ENCODE results near the gene CUL9. TPM values are rescaled to one million over a fixed set of nuclear protein-coding genes. Genes with fewer than 3 reads are reported as not detected.

The CUL9 gene
- total RNA-seq, 1 donor from 2014 or later, result 37.5 TPM

- H3K4me3 Mint-ChIP-seq, result no peak overlapping the region
- H3K9me3 Mint-ChIP-seq, result no peaks in the 10 kb centered on the region
- no peaks in the 10 kb centered on the region for H3K36me3 Mint-ChIP-seq (ENCODE audit: low read depth)
- no peak for TF ChIP-seq CTCF (conservative IDR thresholded peaks at IDR 0.05)
- H3K27me3 Mint-ChIP-seq (ENCODE audit: low read depth), result peaks cover 75% of the 10 kb centered on the region
- H3K4me1 Mint-ChIP-seq, result peaks cover 20% of the 10 kb centered on the region
- no peak overlapping the region for H3K27ac Mint-ChIP-seq (ENCODE audit: unreplicated experiment)
- DNase-seq (ENCODE audit: low read depth, low spot score), result no peak
These were observed 89.9 kb downstream of the CUL9 start for GRCh38 chr6:43271944-43272343.

GRCh38 chr6:43273707-43274106 is 91.7 kb downstream of the CUL9 start:
- no peak for TF ChIP-seq CTCF (conservative IDR thresholded peaks at IDR 0.05)
- Mint-ChIP-seq H3K27me3 (ENCODE audit: low read depth) (peaks cover 69% of the 10 kb centered on the region), H3K9me3 (no peaks in the 10 kb centered on the region), H3K4me3 (peak overlapping the region; percentile 17), H3K27ac (ENCODE audit: unreplicated experiment) (no peak overlapping the region), H3K36me3 (ENCODE audit: low read depth) (no peaks in the 10 kb centered on the region), H3K4me1 (peaks cover 25% of the 10 kb centered on the region)
- DNase-seq (ENCODE audit: low read depth, low spot score), result no peak

Other genes starting within 250 kb of the CUL9 start
- 1.5 and 1.8 TPM in 2 replicates for gene GNMT, start 221.4 kb upstream of the CUL9 start, total RNA-seq
- 21.7 and 22.5 TPM in 2 replicates for gene PEX6, start 203.0 kb upstream of the CUL9 start, total RNA-seq
- gene PPP2R5D, start 197.6 kb upstream of the CUL9 start, total RNA-seq, result 67.5 and 67.6 TPM in 2 replicates
- 94.7 and 102 TPM in 2 replicates for gene MEA1, start 168.2 kb upstream of the CUL9 start, total RNA-seq
- gene KLHDC3, start 167.9 kb upstream of the CUL9 start, total RNA-seq, result 105 and 109 TPM in 2 replicates
- gene RRP36, start 160.6 kb upstream of the CUL9 start, total RNA-seq, result 89.1 and 93.4 TPM in 2 replicates
- gene CUL7, start 128.3 kb upstream of the CUL9 start, total RNA-seq, result 40.6 and 42.9 TPM in 2 replicates
- 45.7 and 56.8 TPM in 2 replicates for gene MRPL2, start 122.8 kb upstream of the CUL9 start, total RNA-seq
- 16.7 and 20.3 TPM in 2 replicates for gene KLC4, start 122.6 kb upstream of the CUL9 start, total RNA-seq
- gene PTK7, start 105.9 kb upstream of the CUL9 start, total RNA-seq, result 101 and 106 TPM in 2 replicates
- gene SRF, start 10.9 kb upstream of the CUL9 start, total RNA-seq, result 37.5 and 37.8 TPM in 2 replicates
- 50.3 and 55.1 TPM in 2 replicates for gene DNPH1, start 47.3 kb downstream of the CUL9 start, total RNA-seq
- gene TTBK1, start 61.3 kb downstream of the CUL9 start, total RNA-seq, result 5.1 and 5.4 TPM in 2 replicates
- 0.37 TPM in 1 of 2 replicates, not detected in the other for gene SLC22A7, start 116.1 kb downstream of the CUL9 start, total RNA-seq
- 2.0 and 2.6 TPM in 2 replicates for gene CRIP3, start 126.6 kb downstream of the CUL9 start, total RNA-seq
- gene ZNF318, start 187.5 kb downstream of the CUL9 start, total RNA-seq, result 26.2 and 26.6 TPM in 2 replicates
- 34.1 and 35.2 TPM in 2 replicates for gene ABCC10, start 245.3 kb downstream of the CUL9 start, total RNA-seq

Measured in neural crest cell (in vitro differentiated cells).